GM23338 (cell line): ENCODE results near the gene CFAP74. TPM values are rescaled to one million over a fixed set of nuclear protein-coding genes. Genes with fewer than 3 reads are reported as not detected.

Experiments used
- ATAC-seq: fragments of 200-7000 bp; cut with Tn5 transposase; 3 replicates; pipeline ENCODE4 v1.9.1; 2020
- DNase-seq: peaks from one replicate; pipeline ENCODE4 v3.0.0-alpha.2; 2015; ENCODE audit warnings: low spot score
- H2AFZ ChIP-seq: fragments of 200-600 bp; sonication (generic); 2 replicates; pipeline ENCODE4 v1.8.0; 2016; ENCODE audit warnings: antibody characterized with exemption, mild to moderate bottlenecking, moderate library complexity
- H3F3A ChIP-seq: fragments of 200-600 bp; sonication (generic); replicated peaks from 2 replicates; pipeline ENCODE4 v1.8.0; 2017; ENCODE audit warnings: antibody characterized with exemption, mixed run types, low read depth
- H3K27ac ChIP-seq: fragments of 200-600 bp; sonication (generic); 2 replicates; pipeline ENCODE4 v1.6.1; 2016; ENCODE audit warnings: low read depth
- H3K27me3 ChIP-seq: fragments of 200-600 bp; sonication (generic); 2 replicates; pipeline ENCODE4 v1.8.0; 2016; ENCODE audit warnings: mild to moderate bottlenecking, mixed run types, moderate library complexity; ENCODE audit not compliant: insufficient read depth
- H3K36me3 ChIP-seq: fragments of 200-600 bp; sonication (generic); 2 replicates; pipeline ENCODE4 v1.8.0; 2016; ENCODE audit warnings: mild to moderate bottlenecking; ENCODE audit not compliant: insufficient read depth
- H3K4me1 ChIP-seq: fragments of 200-600 bp; sonication (generic); 2 replicates; pipeline ENCODE4 v1.8.0; 2016; ENCODE audit warnings: mild to moderate bottlenecking, moderate library complexity; ENCODE audit not compliant: insufficient read depth
- H3K4me2 ChIP-seq: fragments of 200-600 bp; sonication (generic); 2 replicates; pipeline ENCODE4 v1.7.1; 2017; ENCODE audit warnings: mixed run types
- H3K4me3 ChIP-seq: fragments of 200-600 bp; sonication (generic); 2 replicates; pipeline ENCODE4 v1.6.1; 2016; ENCODE audit warnings: mixed run types
- H3K79me2 ChIP-seq: fragments of 200-600 bp; sonication (generic); replicated peaks from 2 replicates; pipeline ENCODE4 v1.8.0; 2017; ENCODE audit warnings: mild to moderate bottlenecking; ENCODE audit not compliant: insufficient read depth
- H3K9me2 ChIP-seq: fragments of 200-600 bp; sonication (generic); 2 replicates; pipeline ENCODE4 v1.8.0; 2017; ENCODE audit not compliant: insufficient read depth
- H4K20me1 ChIP-seq: fragments of 200-600 bp; sonication (generic); replicated peaks from 2 replicates; pipeline ENCODE4 v1.8.0; 2017; ENCODE audit warnings: mild to moderate bottlenecking; ENCODE audit not compliant: insufficient read depth
- H3K27ac Mint-ChIP-seq: 2 replicates; pipeline ENCODE4 v1.8.0; 2020; ENCODE audit warnings: inconsistent platforms, mild to moderate bottlenecking, moderate library complexity, mixed read lengths
- H3K27me3 Mint-ChIP-seq: 3 replicates; pipeline ENCODE4 v1.8.0; 2022; ENCODE audit warnings: low read depth, mild to moderate bottlenecking, moderate library complexity, mixed read lengths, inconsistent platforms; ENCODE audit not compliant: insufficient read depth, poor library complexity
- H3K36me3 Mint-ChIP-seq: 3 replicates; pipeline ENCODE4 v1.8.0; 2021; ENCODE audit warnings: low read depth, mild to moderate bottlenecking, inconsistent platforms, moderate library complexity, mixed read lengths
- H3K4me1 Mint-ChIP-seq: 3 replicates; pipeline ENCODE4 v1.8.0; 2020; ENCODE audit warnings: mild to moderate bottlenecking, inconsistent platforms, mixed read lengths
- H3K4me3 Mint-ChIP-seq: 3 replicates; pipeline ENCODE4 v1.8.0; 2021; ENCODE audit warnings: moderate library complexity, mild to moderate bottlenecking, inconsistent platforms, mixed read lengths
- H3K9me3 Mint-ChIP-seq: 3 replicates; pipeline ENCODE4 v1.8.0; 2020; ENCODE audit warnings: moderate library complexity, mild to moderate bottlenecking, inconsistent platforms, mixed read lengths
- CREB1 ChIP-seq: fragments of 250-450 bp; sonication (Bioruptor Pico); IDR thresholded peaks from 2 replicates; pipeline ENCODE4 v1.5.0; 2020; ENCODE audit warnings: low read depth, mild to moderate bottlenecking, moderate library complexity
- EZH2 ChIP-seq: fragments of 200-600 bp; sonication (generic); IDR thresholded peaks from one replicate; pipeline ENCODE4 v1.8.0; 2017; ENCODE audit warnings: antibody characterized with exemption, mild to moderate bottlenecking, low read depth; ENCODE audit not compliant: unreplicated experiment
- EZH2phosphoT487 ChIP-seq: fragments of 200-600 bp; sonication (generic); IDR thresholded peaks from one replicate; pipeline ENCODE4 v1.8.1; 2018; ENCODE audit warnings: antibody characterized with exemption; ENCODE audit not compliant: unreplicated experiment
- JUNB ChIP-seq: IDR thresholded peaks from one replicate; pipeline ENCODE4 v1.6.1; 2016; ENCODE audit warnings: antibody characterized with exemption; ENCODE audit not compliant: unreplicated experiment
- NANOG ChIP-seq: IDR thresholded peaks from 2 replicates; pipeline ENCODE4 v1.6.1; 2016; ENCODE audit warnings: antibody characterized with exemption, borderline replicate concordance
- POLR2AphosphoS5 ChIP-seq: IDR thresholded peaks from 2 replicates; pipeline ENCODE4 v1.6.1; 2016; ENCODE audit warnings: antibody characterized with exemption, low read depth
- STAT1 ChIP-seq: IDR thresholded peaks from one replicate; pipeline ENCODE4 v1.6.1; 2016; ENCODE audit warnings: antibody characterized with exemption; ENCODE audit not compliant: unreplicated experiment
- ZNF114 ChIP-seq: fragments of 250-450 bp; sonication (Bioruptor Pico); IDR thresholded peaks from 2 replicates; pipeline ENCODE4 v1.5.0; 2020; ENCODE audit warnings: mild to moderate bottlenecking, moderate library complexity
- ZNF331 ChIP-seq: fragments of 250-450 bp; sonication (Bioruptor Pico); IDR thresholded peaks from 2 replicates; pipeline ENCODE4 v1.5.0; 2020; ENCODE audit warnings: low read depth, mild to moderate bottlenecking, moderate library complexity
- polyA plus RNA-seq: library from polyadenylated mRNA; unstranded; fragments of >200 nt; fragmentation: Nextera tagmentation; extraction: Ambion mirVana; gene quantifications from 2 replicates; pipeline ENCODE4 v1.2.1, GENCODE V29; 2016
- total RNA-seq: library from RNA; depleted of rRNA; stranded (reverse); fragments of >200 nt; shearing (Covaris generic); gene quantifications from 2 replicates; pipeline ENCODE4 v1.2.3, GENCODE V29; 2014
- TF ChIP-seq, protein P1 (sequence below): IDR thresholded peaks from 2 replicates; pipeline ENCODE4 v1.6.1; 2016; ENCODE audit warnings: antibody characterized with exemption
- TF ChIP-seq, protein P2 (sequence below), 2 experiments: fragments of 200-600 bp in 1 of 2; sonication (generic) in 1 of 2; conservative IDR thresholded peaks; 2 replicates each; pipeline versions ENCODE4 v1.5.1 to v1.6.1; 2016 to 2017; ENCODE audit warnings: antibody characterized with exemption in 2 of 2, low read depth in 2 of 2, mild to moderate bottlenecking in 2 of 2, moderate library complexity in 1 of 2
- TF ChIP-seq, protein P3 (sequence below): IDR thresholded peaks from one replicate; pipeline ENCODE4 v1.6.1; 2018; ENCODE audit warnings: antibody characterized with exemption; ENCODE audit not compliant: unreplicated experiment
- TF ChIP-seq, protein P4 (sequence below): fragments of 250-450 bp; sonication (Bioruptor Pico); IDR thresholded peaks from 2 replicates; pipeline ENCODE4 v1.5.0; 2020; ENCODE audit warnings: mild to moderate bottlenecking, moderate library complexity

Gene CFAP74
- total and polyA plus RNA-seq, 2 experiments from 2014 or later, result 0.21 TPM; not detected in 1

DNA sequence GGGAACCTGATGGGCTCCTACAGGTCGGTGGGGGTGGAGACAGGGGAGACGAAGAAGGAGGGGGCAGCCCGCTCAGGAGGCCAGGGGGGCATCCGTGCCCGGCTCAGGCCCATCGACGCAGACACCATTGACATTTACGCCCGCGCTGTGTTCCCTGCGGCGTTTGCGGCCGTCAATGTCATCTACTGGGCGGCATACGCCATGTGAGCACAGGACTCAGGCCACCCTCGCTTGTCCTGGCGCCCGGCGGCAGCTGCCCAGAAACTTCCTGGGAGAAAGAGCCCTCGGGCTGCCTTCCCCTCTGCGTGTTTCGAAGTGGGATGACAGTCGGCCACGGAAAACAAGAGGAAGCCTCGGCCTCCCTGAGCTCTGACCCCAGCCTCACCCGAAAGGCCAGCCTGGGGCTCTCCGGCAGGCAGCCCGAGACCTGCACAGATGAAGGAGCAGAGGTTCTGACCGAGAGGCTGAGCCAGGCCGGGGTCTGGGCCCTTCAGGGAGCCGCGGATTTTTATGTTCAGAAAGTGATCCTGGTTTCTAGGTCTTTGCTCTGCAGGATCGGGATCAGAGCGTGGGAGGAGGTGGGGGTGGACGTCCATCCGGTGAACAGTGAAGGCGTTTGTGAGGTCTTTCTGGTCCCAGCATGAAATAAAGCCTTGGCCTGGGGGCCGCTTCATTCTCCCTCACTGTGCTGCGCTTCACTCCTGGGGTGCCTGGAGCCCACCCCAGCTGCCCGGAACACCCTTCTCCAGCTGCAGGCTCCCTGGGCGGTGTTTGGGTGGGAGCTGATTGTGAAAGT, 26.7 kb upstream of the CFAP74 start:
- no peak for ATAC-seq
- no peak overlapping the region for H3K27ac Mint-ChIP-seq
- no peaks in the 10 kb centered on the region for H3K27me3 ChIP-seq
- peaks cover 8% of the 10 kb centered on the region for H3K27me3 Mint-ChIP-seq
- no peaks in the 10 kb centered on the region for H3K4me1 ChIP-seq
- no peaks in the 10 kb centered on the region for H3K36me3 ChIP-seq
- H3K27ac ChIP-seq, result no peak overlapping the region
- no peak for DNase-seq
- H4K20me1 ChIP-seq, result no peaks in the 10 kb centered on the region
- no peak overlapping the region for H2AFZ ChIP-seq
- no peak overlapping the region for H3K4me3 ChIP-seq
- TF ChIP-seq, protein P1, sequence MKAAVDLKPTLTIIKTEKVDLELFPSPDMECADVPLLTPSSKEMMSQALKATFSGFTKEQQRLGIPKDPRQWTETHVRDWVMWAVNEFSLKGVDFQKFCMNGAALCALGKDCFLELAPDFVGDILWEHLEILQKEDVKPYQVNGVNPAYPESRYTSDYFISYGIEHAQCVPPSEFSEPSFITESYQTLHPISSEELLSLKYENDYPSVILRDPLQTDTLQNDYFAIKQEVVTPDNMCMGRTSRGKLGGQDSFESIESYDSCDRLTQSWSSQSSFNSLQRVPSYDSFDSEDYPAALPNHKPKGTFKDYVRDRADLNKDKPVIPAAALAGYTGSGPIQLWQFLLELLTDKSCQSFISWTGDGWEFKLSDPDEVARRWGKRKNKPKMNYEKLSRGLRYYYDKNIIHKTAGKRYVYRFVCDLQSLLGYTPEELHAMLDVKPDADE, result no peak
- no peak for TF ChIP-seq ZNF331 (CRISPR knock-in tag)
- no peak for TF ChIP-seq EZH2phosphoT487
- TF ChIP-seq ZNF114, result no peak
- TF ChIP-seq, protein P2, sequence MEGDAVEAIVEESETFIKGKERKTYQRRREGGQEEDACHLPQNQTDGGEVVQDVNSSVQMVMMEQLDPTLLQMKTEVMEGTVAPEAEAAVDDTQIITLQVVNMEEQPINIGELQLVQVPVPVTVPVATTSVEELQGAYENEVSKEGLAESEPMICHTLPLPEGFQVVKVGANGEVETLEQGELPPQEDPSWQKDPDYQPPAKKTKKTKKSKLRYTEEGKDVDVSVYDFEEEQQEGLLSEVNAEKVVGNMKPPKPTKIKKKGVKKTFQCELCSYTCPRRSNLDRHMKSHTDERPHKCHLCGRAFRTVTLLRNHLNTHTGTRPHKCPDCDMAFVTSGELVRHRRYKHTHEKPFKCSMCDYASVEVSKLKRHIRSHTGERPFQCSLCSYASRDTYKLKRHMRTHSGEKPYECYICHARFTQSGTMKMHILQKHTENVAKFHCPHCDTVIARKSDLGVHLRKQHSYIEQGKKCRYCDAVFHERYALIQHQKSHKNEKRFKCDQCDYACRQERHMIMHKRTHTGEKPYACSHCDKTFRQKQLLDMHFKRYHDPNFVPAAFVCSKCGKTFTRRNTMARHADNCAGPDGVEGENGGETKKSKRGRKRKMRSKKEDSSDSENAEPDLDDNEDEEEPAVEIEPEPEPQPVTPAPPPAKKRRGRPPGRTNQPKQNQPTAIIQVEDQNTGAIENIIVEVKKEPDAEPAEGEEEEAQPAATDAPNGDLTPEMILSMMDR (conservative IDR thresholded peaks at IDR 0.05; ENCODE audit: low read depth in 2 of 2), result no peak
- TF ChIP-seq CREB1 (CRISPR knock-in tag), result no peak
- no peak for TF ChIP-seq POLR2AphosphoS5
- TF ChIP-seq EZH2, result no peak
- no peak for TF ChIP-seq STAT1
- TF ChIP-seq, protein P3, sequence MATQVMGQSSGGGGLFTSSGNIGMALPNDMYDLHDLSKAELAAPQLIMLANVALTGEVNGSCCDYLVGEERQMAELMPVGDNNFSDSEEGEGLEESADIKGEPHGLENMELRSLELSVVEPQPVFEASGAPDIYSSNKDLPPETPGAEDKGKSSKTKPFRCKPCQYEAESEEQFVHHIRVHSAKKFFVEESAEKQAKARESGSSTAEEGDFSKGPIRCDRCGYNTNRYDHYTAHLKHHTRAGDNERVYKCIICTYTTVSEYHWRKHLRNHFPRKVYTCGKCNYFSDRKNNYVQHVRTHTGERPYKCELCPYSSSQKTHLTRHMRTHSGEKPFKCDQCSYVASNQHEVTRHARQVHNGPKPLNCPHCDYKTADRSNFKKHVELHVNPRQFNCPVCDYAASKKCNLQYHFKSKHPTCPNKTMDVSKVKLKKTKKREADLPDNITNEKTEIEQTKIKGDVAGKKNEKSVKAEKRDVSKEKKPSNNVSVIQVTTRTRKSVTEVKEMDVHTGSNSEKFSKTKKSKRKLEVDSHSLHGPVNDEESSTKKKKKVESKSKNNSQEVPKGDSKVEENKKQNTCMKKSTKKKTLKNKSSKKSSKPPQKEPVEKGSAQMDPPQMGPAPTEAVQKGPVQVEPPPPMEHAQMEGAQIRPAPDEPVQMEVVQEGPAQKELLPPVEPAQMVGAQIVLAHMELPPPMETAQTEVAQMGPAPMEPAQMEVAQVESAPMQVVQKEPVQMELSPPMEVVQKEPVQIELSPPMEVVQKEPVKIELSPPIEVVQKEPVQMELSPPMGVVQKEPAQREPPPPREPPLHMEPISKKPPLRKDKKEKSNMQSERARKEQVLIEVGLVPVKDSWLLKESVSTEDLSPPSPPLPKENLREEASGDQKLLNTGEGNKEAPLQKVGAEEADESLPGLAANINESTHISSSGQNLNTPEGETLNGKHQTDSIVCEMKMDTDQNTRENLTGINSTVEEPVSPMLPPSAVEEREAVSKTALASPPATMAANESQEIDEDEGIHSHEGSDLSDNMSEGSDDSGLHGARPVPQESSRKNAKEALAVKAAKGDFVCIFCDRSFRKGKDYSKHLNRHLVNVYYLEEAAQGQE, result no peak
- no peak for TF ChIP-seq JUNB
- TF ChIP-seq, protein P4, sequence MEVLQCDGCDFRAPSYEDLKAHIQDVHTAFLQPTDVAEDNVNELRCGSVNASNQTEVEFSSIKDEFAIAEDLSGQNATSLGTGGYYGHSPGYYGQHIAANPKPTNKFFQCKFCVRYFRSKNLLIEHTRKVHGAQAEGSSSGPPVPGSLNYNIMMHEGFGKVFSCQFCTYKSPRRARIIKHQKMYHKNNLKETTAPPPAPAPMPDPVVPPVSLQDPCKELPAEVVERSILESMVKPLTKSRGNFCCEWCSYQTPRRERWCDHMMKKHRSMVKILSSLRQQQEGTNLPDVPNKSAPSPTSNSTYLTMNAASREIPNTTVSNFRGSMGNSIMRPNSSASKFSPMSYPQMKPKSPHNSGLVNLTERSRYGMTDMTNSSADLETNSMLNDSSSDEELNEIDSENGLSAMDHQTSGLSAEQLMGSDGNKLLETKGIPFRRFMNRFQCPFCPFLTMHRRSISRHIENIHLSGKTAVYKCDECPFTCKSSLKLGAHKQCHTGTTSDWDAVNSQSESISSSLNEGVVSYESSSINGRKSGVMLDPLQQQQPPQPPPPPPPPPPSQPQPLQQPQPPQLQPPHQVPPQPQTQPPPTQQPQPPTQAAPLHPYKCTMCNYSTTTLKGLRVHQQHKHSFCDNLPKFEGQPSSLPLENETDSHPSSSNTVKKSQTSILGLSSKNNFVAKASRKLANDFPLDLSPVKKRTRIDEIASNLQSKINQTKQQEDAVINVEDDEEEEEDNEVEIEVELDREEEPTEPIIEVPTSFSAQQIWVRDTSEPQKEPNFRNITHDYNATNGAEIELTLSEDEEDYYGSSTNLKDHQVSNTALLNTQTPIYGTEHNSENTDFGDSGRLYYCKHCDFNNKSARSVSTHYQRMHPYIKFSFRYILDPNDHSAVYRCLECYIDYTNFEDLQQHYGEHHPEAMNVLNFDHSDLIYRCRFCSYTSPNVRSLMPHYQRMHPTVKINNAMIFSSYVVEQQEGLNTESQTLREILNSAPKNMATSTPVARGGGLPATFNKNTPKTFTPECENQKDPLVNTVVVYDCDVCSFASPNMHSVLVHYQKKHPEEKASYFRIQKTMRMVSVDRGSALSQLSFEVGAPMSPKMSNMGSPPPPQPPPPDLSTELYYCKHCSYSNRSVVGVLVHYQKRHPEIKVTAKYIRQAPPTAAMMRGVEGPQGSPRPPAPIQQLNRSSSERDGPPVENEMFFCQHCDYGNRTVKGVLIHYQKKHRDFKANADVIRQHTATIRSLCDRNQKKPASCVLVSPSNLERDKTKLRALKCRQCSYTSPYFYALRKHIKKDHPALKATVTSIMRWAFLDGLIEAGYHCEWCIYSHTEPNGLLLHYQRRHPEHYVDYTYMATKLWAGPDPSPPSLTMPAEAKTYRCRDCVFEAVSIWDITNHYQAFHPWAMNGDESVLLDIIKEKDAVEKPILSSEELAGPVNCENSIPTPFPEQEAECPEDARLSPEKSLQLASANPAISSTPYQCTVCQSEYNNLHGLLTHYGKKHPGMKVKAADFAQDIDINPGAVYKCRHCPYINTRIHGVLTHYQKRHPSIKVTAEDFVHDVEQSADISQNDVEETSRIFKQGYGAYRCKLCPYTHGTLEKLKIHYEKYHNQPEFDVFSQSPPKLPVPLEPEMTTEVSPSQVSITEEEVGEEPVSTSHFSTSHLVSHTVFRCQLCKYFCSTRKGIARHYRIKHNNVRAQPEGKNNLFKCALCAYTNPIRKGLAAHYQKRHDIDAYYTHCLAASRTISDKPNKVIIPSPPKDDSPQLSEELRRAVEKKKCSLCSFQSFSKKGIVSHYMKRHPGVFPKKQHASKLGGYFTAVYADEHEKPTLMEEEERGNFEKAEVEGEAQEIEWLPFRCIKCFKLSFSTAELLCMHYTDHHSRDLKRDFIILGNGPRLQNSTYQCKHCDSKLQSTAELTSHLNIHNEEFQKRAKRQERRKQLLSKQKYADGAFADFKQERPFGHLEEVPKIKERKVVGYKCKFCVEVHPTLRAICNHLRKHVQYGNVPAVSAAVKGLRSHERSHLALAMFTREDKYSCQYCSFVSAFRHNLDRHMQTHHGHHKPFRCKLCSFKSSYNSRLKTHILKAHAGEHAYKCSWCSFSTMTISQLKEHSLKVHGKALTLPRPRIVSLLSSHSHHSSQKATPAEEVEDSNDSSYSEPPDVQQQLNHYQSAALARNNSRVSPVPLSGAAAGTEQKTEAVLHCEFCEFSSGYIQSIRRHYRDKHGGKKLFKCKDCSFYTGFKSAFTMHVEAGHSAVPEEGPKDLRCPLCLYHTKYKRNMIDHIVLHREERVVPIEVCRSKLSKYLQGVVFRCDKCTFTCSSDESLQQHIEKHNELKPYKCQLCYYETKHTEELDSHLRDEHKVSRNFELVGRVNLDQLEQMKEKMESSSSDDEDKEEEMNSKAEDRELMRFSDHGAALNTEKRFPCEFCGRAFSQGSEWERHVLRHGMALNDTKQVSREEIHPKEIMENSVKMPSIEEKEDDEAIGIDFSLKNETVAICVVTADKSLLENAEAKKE (CRISPR knock-in tag), result no peak
- TF ChIP-seq NANOG, result no peak
- H3K9me3 Mint-ChIP-seq, result no peaks in the 10 kb centered on the region
- no peaks in the 10 kb centered on the region for H3K9me2 ChIP-seq
- H3K36me3 Mint-ChIP-seq, result no peaks in the 10 kb centered on the region
- H3K4me2 ChIP-seq, result no peak overlapping the region
- no peak overlapping the region for H3K4me3 Mint-ChIP-seq
- H3K79me2 ChIP-seq, result no peaks in the 10 kb centered on the region
- H3F3A ChIP-seq, result no peaks in the 10 kb centered on the region
- H3K4me1 Mint-ChIP-seq, result peaks cover 6% of the 10 kb centered on the region; the same call in 2 of the 3 replicates
